Vagina (tissue), 2 donors: ENCODE results near the gene SRRT. TPM values are rescaled to one million over a fixed set of nuclear protein-coding genes. Genes with fewer than 3 reads are reported as not detected.

ENCODE experiments used
- DNase-seq, 2 donors: peaks; one replicate each; pipeline ENCODE4 v3.0.0-alpha.2; 2017; ENCODE audit errors: extremely low spot score in 2 of 2
- H3K27ac ChIP-seq: fragments of 200-600 bp; sonication (generic); one replicate; pipeline ENCODE4 v1.5.1; 2019
- H3K27me3 ChIP-seq: fragments of 200-600 bp; sonication (generic); one replicate; pipeline ENCODE4 v1.5.1; 2019
- H3K36me3 ChIP-seq, 2 donors: fragments of 200-600 bp; sonication (generic); one replicate each; pipeline ENCODE4 v1.5.1; 2017 to 2019
- H3K4me1 ChIP-seq: fragments of 200-600 bp; sonication (generic); one replicate; pipeline ENCODE4 v1.5.1; 2019
- H3K4me3 ChIP-seq, 2 donors: fragments of 200-600 bp; sonication (generic); 1 replicate in 1 of 2; 2 replicates in 1 of 2; pipeline ENCODE4 v1.5.1; 2016 to 2019
- H3K9me3 ChIP-seq: fragments of 200-600 bp; sonication (generic); one replicate; pipeline ENCODE4 v1.5.1; 2019
- CTCF ChIP-seq, 3 experiments: fragments of 450-650 bp in 2 of 3; fragments of 200-600 bp in 1 of 3; sonication (generic) in 1 of 3; IDR thresholded peaks; one replicate each; pipeline ENCODE4 v1.5.1; 2017 to 2019; ENCODE audit warnings: antibody characterized with exemption in 3 of 3, mild to moderate bottlenecking in 2 of 3, moderate library complexity in 2 of 3
- POLR2A ChIP-seq, 2 donors: fragments of 450-650 bp; IDR thresholded peaks; one replicate each; pipeline ENCODE4 v1.6.1; 2017; ENCODE audit warnings: antibody characterized with exemption in 2 of 2, mild to moderate bottlenecking in 2 of 2, moderate library complexity in 2 of 2
- POLR2AphosphoS5 ChIP-seq, 2 donors: sonication (generic); formaldehyde crosslinking; IDR thresholded peaks; one replicate each; pipeline ENCODE4 v1.9.0; 2017; ENCODE audit warnings: antibody characterized with exemption in 2 of 2, mild to moderate bottlenecking in 2 of 2, low read depth in 1 of 2; ENCODE audit not compliant: insufficient read depth in 1 of 2
- intact Hi-C: fragments of 100-400 bp; cut with DNase I; formaldehyde crosslinking; loops from one replicate; pipeline ENCODE4 v1.15.1; 2023
- total RNA-seq: library from RNA; depleted of rRNA; stranded (reverse); fragments of >200 nt; gene quantifications from one replicate; pipeline ENCODE4 v1.2.3, GENCODE V29; 2016

Gene SRRT
- total RNA-seq, 1 donor from 2014 or later = 96.5 TPM

- intact Hi-C loops = no loop called here
- Histone ChIP-seq H3K4me1 (peaks cover 45% of the 10 kb centered on the region), H3K27ac (peak overlapping the region; percentile 77), H3K9me3 (no peaks in the 10 kb centered on the region), H3K4me3 (peak overlapping the region; percentile 85 to 93), H3K36me3 (peaks cover 0 to 32% of the 10 kb centered on the region in 2 donors), H3K27me3 (no peaks in the 10 kb centered on the region)
- DNase-seq = no peak
- TF ChIP-seq CTCF (IDR thresholded peaks at IDR 0.05) (no peak), POLR2A (IDR thresholded peaks at IDR 0.05) (no peak), POLR2AphosphoS5 (IDR thresholded peaks at IDR 0.05; ENCODE audit: insufficient read depth in 1 of 2, low read depth in 1 of 2) (no peak)
These were observed 665 bp upstream of the SRRT start for GRCh38 chr7:100874300-100874576.

GRCh38 chr7:100875356-100875751, 451 bp downstream of the SRRT start:
- Histone ChIP-seq H3K9me3 (no peaks in the 10 kb centered on the region), H3K4me1 (peaks cover 42% of the 10 kb centered on the region)
- intact Hi-C loops = no loop called here

GRCh38 chr7:100878013-100878412, 3.1 kb downstream of the SRRT start:
- TF ChIP-seq POLR2A (IDR thresholded peaks at IDR 0.05) (no peak), CTCF (IDR thresholded peaks at IDR 0.05) (no peak), POLR2AphosphoS5 (IDR thresholded peaks at IDR 0.05; ENCODE audit: insufficient read depth in 1 of 2, low read depth in 1 of 2) (no peak)
- H3K27me3 ChIP-seq = no peaks in the 10 kb centered on the region
- H3K36me3 ChIP-seq = peaks cover 3 to 23% of the 10 kb centered on the region in 2 donors
- H3K27ac ChIP-seq = no peak overlapping the region
- H3K4me1 ChIP-seq = peaks cover 42% of the 10 kb centered on the region
- no peak for DNase-seq
- no peaks in the 10 kb centered on the region for H3K9me3 ChIP-seq
- intact Hi-C loops = no loop called here
- no peak overlapping the region for H3K4me3 ChIP-seq

More at GRCh38 chr7:100875356-100875751, 451 bp downstream of the SRRT start:
- peaks cover 0 to 29% of the 10 kb centered on the region in 2 donors for H3K36me3 ChIP-seq
- peak overlapping the region; percentile 77 for H3K27ac ChIP-seq
- no peak for DNase-seq
- H3K27me3 ChIP-seq = no peaks in the 10 kb centered on the region
- peak overlapping the region; percentile 85 to 93 for H3K4me3 ChIP-seq
- TF ChIP-seq POLR2A (IDR thresholded peaks at IDR 0.05) (no peak), POLR2AphosphoS5 (IDR thresholded peaks at IDR 0.05; ENCODE audit: insufficient read depth in 1 of 2, low read depth in 1 of 2) (no peak), CTCF (IDR thresholded peaks at IDR 0.05) (no peak)

- Histone ChIP-seq H3K27ac (no peak overlapping the region), H3K36me3 (peaks cover 3 to 28% of the 10 kb centered on the region in 2 donors), H3K4me1 (peaks cover 42% of the 10 kb centered on the region), H3K27me3 (no peaks in the 10 kb centered on the region), H3K9me3 (no peaks in the 10 kb centered on the region), H3K4me3 (no peak overlapping the region)
- TF ChIP-seq CTCF (IDR thresholded peaks at IDR 0.05) (no peak), POLR2A (IDR thresholded peaks at IDR 0.05) (no peak), POLR2AphosphoS5 (IDR thresholded peaks at IDR 0.05; ENCODE audit: insufficient read depth in 1 of 2, low read depth in 1 of 2) (no peak)
- no peak for DNase-seq
- intact Hi-C loops = no loop called here
These were observed 3.8 kb downstream of the SRRT start for GRCh38 chr7:100878685-100879084.

GRCh38 chr7:100879685-100880261, 4.9 kb downstream of the SRRT start:
- intact Hi-C loops = no loop called here
- Histone ChIP-seq H3K4me1 (peaks cover 35% of the 10 kb centered on the region), H3K4me3 (no peak overlapping the region), H3K36me3 (peaks cover 3 to 39% of the 10 kb centered on the region in 2 donors), H3K9me3 (no peaks in the 10 kb centered on the region), H3K27me3 (no peaks in the 10 kb centered on the region), H3K27ac (no peak overlapping the region)
- TF ChIP-seq POLR2AphosphoS5 (IDR thresholded peaks at IDR 0.05; ENCODE audit: insufficient read depth in 1 of 2, low read depth in 1 of 2) (no peak), POLR2A (IDR thresholded peaks at IDR 0.05) (no peak), CTCF (IDR thresholded peaks at IDR 0.05) (no peak)
- no peak for DNase-seq
